Occipital lobe (tissue), 2 donors: ENCODE data around the gene NAGS. TPM values are rescaled to one million over a fixed set of nuclear protein-coding genes. Genes with fewer than 3 reads are reported as not detected.
A peak's percentile ranks its signal among the peaks of the same experiment; 100 is the strongest.
"Not testable (repeated sequence)": the region's sequence is repeated elsewhere in the genome, so short reads cannot be mapped to it uniquely, and the experiment has no call there.

Experiments used
- DNase-seq: peaks from one replicate; lab custom pipeline; 2025; lab: John Stamatoyannopoulos, UW
- total RNA-seq: library from RNA; depleted of rRNA; stranded (reverse); fragments of >200 nt; gene quantifications from one replicate; pipeline ENCODE4 v1.2.3, GENCODE V29; 2014

Gene NAGS
- total RNA-seq, 1 donor from 2014 or later: 0.78 TPM

DNA sequence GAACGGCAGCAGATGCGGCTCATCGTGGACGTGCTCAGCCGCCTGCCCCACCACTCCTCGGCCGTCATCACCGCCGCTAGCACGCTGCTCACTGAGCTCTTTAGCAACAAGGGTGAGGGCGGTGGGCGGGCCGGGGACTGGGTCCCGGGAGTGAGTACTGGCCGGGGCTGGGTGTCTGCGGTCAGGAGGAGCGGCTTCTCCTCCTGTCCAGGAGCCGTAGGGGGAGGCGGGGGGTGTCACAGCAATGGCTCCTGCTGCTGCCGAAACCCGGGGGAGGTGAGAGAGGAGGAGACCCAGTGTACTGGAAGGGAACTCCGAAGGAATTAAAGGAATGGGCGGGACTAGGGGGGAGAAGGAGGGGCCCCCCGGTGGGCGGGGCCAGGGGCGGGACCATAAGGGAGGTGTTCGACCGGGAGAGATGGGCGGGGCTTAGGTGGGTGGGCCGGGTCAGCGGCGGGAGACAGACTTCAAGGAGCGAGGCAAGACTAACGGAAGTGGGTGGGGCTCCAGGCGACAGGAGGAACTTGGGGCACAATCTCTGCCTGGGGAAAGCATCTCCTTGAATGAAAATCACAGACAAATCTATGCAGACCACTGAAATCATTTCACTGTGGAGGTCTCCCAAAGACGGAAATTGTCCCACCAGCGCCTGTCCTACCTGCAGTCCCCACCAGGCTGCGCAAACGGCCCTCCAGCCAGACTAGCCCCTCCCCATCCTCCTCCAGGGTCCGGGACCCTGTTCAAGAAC is 2.4 kb downstream of the NAGS start:
- DNase-seq: peak; percentile 63

- no peak for DNase-seq
These were observed 3.2 kb downstream of the NAGS start for GRCh38 chr17:44007346-44008204.

- no peak for DNase-seq
These were observed 3.9 kb downstream of the NAGS start for GRCh38 chr17:44008205-44008909.

DNA sequence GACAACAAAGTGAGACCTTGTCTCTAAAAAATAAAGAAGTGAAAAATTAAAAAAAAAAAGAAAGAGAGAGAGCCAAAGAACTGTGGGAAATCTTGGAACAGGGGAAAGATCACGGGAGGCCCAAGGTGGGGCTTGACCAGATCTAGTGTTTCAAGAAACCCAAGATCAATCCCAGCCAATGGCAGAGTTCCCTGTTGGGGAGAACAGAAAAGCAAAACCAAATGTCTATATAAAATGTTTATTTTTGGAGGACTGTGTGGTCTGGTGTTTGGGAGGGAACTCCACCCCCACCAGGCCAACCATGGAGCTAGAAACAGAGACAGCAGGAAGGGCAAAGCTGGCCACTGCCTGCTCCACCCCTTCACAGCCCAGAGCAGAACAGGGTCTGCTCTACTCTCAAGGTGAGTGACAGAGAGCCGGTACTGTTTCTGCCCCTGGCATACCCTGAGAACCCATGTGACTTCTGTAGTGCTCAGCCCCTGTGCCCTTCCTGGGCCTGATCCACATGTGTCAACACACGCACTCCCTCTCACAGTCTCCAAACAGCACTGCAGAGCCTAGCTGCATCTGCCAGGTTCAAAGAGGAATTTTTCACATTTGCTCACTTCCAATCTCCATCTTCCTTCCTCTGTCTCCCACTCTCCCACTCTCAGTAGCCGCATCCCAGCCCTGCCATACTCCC is 6.7 kb downstream of the NAGS start:
- no peak for DNase-seq

- no peak for DNase-seq
These were observed 7.5 kb downstream of the NAGS start for GRCh38 chr17:44011876-44012275.

DNA sequence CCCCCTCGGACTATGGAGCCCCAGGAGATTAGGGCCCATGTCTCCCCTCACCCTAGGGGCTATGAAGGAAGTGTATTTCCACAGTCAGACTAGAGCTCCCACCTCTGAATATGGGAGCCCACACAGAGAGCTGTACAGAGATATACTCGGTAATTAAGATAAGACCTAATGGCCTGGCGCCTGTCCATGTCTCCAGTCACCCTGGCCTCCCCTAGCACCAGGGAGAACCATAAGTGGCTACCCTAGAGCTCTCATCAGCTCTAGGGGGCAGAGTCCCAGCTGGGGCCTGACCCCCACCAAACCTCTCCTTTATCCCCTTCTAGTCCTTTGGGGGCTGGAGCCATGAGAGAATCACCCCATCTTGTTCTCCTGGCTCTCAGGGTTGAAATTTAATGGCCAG is 8.0 kb downstream of the NAGS start:
- DNase-seq: no peak

GRCh38 chr17:44012874-44013273 is 8.5 kb downstream of the NAGS start:
- DNase-seq: no peak

DNA sequence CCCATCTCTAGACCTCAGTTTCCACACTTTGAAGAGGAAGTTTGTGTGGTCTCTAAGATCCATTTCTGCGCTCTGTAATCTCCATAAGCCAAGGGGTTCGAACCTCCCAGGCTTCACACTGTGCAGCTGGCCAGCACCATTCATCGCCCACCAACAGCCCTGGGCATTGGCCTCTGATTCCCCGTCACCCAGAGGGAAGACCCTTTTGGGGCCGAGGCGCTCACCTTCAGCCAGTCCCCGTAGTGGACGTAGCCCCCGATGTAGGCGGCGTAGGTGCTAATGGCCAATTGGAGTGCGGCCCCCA is 9.7 kb downstream of the NAGS start:
- no peak for DNase-seq

DNA sequence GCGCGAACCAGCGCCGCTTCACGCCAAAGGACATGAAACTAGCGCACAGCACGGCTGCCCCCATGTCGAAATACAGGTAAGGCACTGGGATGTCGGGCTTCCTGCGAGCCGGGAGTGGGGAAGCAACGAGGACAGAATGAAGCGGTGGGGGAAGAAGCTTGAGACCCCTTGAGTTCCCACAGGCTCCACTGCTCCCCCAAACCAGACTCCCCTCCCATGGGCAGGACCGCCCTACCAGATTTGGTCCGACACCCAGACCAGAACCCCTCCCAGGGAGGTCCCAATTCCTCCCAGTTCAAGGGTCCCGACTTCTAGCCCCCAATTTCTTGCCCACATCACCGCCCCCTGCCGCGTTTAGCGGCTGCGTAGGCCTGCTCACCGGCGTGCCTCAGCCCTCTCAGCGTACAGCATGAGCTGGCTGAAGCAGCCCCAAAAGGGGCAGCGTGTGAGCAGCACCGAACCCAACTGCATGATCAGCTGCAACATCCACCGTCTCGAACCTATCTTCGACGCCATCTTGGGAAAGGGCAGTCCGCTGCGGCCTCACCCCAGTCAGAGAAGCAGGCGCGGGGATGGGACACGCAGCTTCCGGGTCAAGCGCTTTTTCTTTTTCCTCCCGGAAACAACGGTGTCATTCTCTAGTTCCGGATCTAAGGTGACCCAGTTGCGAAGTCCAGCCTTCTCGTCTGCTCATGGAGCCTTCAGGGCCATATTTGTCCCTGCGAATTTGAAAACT is 10.2 kb downstream of the NAGS start, which contains the start of gene TMEM101:
Gene TMEM101 (minus strand): TSS at position 527 of the 736 bp plus-strand sequence. CDS start 11 bp downstream, at position 516.
- peak; percentile 88 for DNase-seq

DNA sequence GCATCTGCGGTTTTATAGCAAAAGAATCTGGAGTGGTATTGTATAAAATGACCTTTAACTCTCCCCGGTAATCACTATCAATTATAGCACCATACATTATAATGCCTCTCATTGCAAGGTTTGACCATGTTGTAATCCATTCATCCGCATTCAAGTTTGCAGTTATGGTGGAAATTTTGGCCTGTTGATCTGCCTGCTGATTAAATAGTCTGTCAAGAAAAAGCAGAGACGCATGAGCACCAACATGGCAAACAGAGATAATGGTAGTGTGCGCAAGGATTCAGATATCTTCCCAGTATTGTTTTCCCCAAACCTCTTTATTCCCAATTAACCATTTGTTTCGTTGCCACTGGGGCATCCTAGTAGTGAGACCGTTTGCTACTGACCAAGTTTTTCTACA is 16.8 kb downstream of the NAGS start:
- DNase-seq: not testable (repeated sequence)

DNA sequence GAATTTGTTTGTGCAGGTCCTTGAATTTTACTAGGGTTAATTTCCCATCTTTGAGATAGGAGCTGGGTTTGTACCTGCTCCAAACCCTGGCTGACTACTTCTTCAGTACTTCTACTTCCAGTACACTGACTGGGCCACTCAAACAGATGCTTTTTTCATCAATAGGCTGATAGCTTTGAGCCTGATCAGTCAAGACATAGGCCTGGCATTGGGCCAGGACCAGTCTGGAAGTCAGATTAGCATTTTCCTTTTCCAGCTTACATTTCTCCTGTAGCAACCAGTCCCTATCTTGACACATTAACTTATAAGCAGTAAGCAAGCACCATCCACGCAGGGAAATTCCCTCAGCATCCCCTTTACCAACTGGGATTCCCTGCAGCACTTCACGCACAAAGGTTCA is 17.8 kb downstream of the NAGS start:
- no peak for DNase-seq

DNA sequence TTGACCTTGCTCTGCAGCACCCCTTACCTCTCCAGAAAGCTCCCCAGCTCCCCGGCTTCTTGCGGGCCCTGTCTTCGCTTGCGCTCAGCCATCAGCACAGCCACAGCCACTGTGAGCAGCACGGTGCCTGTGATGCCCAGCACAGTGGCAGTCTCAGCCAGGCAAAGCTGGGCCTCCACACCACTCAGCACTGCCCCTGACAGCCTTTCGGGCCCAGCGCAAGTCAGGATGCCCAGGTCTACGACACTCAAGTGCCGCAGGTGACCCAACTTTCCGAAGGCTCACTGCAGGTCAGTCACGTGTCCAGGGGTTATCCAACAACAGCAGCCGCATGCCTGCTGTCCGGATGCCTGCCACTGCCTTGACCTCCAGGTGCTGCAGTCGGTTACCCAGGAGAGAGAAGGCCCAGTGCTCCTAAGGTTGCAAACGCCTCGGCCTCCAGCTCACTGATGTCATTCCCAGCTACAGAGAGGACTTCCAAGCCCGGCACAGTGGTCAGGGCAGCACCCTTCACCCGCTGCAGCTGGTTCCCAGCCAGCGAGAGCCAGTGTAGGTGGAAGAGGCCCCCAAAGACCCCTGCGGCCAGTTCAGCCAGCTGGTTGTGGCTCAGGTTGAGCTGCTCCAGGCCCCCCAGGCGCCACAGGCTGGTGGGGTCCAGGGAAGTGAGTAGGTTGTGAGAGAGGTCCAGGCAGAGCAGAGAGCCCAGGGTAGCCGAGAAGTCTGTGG is 19.3 kb downstream of the NAGS start:
- no peak for DNase-seq

DNA sequence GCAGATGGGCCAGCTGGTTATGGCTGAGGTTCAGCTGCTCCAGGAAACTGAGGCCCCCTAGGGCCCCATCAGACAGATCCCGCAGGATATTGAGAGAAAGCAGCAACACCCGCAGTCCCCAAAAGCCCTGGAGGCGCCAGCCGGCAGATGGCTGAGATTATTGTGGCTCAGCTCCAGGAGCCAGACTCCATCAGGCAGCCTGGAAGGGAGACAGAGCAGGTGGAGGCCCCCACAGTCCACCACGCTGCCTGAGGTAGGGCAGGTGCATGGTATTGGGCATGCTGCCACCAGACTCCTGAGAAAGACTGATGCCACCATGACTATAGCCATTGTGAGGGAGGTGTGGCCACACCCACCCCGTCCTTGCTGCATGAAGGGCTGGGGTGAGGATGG is 19.8 kb downstream of the NAGS start:
- DNase-seq: no peak

DNA sequence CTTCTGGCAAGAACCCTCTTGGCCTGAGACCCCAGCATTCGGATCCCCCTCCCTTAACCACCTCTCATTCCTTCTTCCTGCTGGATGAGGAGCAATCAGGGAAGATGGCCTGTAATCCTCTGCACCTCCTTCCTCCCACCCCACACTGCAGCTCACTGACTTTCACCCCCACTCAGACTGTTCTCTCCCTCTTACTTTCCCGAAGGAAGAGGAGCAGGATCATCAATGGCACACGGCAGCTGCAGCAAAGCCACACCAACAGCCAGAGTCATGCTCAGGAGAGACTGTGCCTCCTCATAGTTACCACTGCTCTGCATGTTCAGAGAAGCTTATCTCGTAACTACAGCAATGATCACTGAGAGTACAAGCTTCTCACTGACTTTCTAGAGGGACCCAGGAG is 20.4 kb downstream of the NAGS start:
- DNase-seq: no peak

DNA sequence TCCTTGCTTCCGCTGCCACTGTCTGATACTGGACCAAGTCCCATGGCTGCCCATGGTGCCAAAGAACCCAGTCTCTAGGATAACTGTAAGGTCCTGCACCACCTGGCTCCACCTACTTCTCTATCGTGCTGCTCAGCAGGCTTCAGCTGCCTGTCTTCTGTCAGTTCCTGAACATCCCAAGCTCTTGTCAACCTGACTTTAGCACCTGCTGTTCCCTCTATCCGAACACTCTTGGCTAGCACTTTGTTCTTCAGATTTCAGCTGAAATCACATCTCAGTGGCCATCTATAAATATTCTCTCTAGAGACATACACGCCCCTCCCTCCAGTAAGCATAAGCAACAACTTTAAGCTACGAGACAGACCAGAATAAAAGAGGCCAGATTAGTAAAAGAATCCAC is 25.3 kb downstream of the NAGS start:
- DNase-seq: no peak

DNA sequence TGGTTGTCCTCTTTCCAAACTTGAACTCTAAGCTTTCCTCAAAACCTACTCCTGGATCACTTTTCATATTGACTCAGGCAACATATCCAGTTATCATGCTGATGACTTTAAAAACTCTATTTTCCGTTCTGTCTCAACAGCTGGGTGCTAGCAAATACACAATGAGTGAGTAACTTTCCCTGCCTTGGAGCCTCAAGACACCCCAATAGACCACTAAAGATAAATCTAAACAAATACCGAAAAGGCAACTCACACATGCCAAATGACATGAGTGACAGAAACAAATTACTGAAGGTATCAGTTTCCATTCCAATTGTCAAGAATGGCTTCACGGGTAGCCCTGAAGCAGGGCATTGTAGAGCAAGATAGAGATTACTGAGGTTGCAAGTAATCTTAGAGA is 26.1 kb downstream of the NAGS start:
- DNase-seq: no peak

- DNase-seq: no peak
These were observed 29.5 kb downstream of the NAGS start for GRCh38 chr17:44033861-44034408.

- not testable (repeated sequence) for DNase-seq
These were observed 30.3 kb downstream of the NAGS start for GRCh38 chr17:44034688-44035087.

- no peak for DNase-seq
These were observed 33.0 kb downstream of the NAGS start for GRCh38 chr17:44037471-44037870.

- no peak for DNase-seq
These were observed 34.2 kb downstream of the NAGS start for GRCh38 chr17:44038604-44039011.
